HG03064 (cell line): ENCODE results near the gene GP2.

ENCODE experiments used
- ATAC-seq: cut with Tn5 transposase; IDR thresholded peaks from one replicate; pipeline ENCODE4 v1.9.1; 2021; ENCODE audit warnings: low read depth; ENCODE audit not compliant: unreplicated experiment

The GP2 gene

DNA sequence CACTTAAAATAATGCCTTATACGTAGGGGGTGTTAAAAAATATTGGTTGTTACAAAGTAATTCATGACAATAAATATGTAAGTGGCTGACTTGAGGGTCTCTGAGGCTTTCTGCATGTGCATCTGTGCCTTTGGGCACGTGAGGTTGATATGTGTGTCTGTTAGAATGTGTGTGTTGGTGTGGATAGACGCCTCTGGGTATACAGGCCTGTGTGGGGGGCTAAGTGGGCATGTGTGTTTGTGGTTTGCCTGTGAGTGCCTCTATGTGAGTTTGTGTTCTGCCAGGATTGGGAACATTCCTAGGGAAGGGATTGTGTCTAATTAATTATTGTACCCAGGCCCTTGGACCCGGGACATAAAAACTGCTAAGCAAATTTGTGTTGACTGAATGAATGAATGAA is 19.0 kb downstream of the GP2 start:
- ATAC-seq, result no peak

DNA sequence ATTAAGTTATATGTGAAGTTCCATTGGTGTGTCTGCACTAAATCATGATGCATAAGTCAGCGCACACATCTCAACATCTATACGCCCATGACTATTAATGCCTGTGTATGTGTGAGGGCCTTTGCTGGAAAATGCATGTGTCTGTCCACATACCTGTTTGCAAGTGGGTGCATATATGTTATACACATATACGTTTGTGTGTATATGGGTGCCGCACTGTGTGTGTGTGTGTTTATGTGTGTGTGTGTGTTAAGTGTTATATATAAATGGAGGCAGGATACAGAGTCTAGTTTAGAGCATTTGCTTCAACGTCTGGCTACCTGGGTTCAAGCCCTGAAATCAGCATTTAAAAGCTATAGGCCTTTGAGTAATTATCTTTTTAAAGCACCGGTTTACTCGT is 19.5 kb downstream of the GP2 start:
- no peak for ATAC-seq

DNA sequence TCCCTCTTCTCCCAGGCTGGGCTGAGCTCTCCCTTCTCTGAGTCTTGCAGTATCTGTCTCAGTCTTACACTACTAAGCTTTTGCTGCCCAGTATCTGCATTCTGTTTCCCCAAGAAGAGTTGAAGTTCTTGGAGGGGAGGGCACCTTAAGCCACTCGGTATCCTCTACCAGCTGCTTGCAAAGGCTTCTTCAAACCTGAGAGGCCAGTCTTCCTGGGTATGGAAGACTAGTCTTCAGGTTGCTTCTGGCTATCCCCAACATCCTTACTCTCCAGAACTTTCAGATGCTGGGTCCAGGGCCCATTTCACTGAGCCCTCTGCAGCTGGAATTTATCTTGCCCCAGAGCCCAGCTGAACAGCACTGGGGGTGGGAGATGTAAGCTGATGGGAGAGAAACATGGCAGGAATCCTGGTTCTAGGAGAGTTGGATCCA is 20.1 kb downstream of the GP2 start:
- ATAC-seq, result no peak

DNA sequence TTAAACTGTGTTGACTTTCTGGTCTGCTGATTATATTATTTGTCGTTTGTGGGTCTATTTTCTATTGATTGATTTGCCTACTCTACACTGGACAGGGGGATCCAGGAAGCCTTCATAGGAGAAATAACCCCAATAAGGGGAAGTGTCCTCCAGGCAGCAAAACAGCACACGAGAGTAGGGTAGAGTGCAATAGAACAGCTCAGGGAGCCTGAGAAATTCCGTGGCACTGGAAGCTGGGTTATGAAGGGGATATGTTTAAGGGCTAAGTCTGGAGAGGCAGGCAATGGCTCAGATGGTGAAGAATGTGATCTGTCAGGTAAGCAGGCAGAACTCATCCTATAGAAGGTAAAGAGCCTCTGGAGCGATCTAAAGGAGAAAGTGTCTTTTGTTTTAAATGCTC is 20.9 kb downstream of the GP2 start:
- ATAC-seq, result no peak

DNA sequence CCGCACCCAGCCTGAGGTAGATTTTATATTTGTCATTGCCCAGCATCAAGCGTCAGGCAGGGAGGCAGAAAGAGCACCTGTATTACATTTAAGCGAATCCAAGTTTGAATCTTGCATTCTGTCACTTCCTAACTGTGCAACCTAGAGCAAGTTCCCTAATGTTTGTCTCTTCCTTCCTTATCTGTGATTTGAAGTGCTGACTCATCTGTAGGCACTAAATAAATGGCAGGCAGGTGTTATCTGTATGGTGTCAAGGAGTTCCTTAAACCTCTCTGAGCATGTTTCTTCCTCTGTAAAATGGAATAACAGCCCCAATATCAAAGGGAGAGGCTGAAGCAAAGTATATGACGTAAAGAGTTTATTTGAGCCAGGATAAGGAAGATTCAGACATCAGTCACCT is 24.3 kb downstream of the GP2 start:
- no peak for ATAC-seq

DNA sequence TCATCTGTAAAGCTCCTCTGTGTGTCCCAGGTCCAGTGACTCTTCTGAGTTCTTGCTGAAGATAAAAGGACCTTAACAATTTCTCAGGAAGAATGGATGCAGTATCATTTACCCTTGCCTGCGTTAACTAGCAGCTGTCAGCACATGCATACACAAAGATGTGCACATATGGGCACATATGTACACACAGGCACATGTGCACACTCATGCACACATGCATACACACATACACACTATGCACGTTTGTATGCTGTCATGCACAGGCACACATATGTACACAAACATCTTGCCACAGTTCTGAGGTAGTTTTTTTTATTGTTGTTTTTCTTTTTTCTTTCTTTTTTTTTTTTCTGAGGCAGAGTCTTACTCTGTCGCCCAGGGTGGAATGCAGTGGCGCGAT is 24.9 kb downstream of the GP2 start:
- ATAC-seq, result no peak

DNA sequence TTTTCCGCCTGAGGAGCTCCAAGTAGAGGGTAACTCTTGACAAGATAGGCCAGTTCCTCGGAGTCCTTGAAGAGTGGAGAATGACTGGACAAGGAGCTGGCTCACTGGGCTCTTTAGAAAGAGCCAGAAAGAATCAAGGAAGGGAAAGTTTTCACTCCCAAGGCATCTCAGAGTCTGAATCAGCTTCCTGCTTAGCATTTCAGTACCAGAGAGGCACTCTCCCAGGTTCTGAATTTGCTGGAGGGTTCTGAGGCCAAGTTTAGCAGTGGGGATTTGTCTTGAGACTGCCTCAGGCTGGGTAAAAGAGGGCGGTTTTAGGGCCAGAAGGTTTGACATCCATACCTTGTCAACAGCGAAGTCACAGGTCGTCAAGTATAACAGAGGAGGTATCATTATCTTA is 25.5 kb downstream of the GP2 start:
- ATAC-seq, result no peak

DNA sequence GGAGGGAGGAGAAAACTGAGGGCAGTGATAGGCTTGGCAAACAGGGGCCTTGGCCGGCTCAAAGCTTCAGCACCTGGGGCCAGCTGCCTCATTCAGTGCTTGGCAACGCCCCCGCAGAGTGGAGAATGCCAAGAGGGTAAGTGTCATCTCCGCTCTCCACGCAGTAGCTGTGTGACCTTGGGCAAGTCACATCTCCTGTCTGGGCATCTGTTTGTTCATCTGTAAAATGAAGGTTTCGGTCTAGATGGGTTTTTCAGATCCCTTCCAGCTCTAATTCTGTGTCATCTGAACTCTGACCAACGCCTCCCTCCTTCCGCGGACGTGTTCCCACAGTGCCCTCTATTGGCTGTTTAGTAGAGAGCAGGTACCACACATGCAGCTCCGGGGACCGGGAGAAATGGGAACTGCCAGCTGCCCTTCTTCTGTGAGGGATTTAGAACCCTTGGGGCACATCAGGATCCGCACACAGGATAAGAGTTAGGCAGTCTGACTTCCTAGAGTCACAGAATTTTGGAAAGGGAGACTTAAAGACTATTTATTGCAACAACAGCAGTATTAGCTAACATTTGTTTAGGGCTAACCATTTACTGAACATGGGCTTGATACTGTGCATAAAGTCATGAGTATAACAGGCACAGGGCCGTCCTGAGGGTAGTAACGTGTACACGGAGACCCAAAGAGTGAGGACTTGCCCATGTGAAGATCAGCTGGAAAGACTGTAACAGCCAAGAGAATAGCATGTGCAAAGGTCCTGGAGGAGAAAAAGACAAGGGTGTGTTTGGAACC is 26.8 kb downstream of the GP2 start:
- ATAC-seq, result no peak

DNA sequence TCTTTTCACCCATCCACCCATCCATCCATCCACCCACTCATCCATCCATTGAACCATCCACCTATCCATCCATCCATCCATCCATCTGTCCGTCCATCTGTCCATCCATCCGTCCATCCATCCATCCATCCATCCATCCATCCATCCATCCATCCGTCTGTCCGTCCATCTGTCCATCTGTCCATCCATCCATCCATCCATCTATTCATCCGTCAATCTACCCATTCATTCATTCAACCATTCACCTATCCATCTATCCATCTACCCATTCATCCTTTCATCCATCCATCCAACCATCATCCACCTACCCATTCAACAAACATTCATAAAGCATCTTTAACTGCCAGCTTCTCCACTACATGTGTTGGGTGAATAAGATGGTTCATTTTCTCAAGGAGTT is 28.9 kb downstream of the GP2 start:
- no peak for ATAC-seq

DNA sequence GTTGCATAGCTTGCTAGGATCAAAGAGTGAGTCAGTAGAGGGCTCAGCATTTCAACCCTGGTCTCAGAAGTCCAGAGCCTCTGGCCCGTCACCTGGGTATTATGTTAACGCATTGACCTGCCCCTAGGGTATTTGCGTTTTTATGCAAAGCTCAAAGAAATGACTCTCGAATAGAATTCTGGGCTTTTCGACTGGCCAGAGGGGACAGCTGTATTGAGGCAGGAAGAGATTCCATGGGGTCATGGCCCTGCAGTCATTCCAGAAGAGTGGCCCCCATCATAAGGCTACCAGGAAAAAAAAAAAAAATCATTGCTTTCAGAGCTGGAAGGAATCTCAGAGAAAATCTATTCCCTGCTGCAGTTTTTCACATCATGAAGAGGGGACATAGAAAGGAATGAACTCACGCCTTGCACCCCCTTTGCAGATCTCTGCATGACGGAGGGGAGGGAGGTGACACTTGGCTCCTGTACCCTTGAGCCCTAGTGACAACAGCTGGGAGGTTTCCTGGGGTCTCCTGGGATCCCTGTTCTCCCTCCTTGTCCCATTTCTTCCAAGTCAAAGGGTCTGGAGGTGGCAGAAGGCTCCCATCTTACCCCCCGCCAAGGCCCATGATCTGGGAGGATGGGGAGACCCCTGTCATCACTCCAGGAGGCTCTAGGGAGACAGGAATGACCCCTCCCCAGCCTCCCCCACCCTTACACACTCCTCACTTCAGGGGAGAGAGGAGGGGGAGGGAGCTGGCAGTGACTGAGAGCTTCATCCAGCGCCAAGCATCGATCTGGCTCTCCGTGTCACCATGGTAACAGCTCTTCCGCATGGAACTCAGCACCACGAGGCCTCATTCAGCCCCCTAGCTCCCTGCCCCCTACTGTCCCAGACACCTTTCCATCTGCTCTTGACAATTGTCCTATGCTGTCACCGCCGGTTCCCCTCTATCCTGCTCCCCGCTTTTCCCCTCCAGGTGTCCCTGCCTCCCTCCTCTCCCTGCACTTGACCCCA is 35.8 kb downstream of the GP2 start:
- no peak for ATAC-seq

DNA sequence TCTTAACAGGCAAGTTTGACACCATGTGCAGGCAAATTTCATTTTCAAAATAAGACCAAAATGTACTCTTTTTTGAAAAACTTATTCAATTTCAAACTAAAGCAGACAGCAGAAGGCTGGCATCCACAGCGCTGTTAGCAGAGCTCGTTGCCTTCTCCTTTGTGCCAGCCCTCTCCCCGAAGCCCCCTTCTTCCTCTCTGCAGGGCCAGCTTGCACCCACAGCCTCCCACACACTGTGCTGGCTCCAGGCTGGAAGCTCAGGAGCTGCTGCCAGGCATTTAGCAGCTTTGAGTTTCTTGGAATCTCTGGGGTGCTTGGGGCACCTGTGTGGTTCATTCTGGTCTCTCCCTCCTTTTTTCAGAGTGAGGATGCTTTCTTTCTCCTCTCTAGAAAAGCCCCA is 37.7 kb downstream of the GP2 start:
- ATAC-seq, result no peak

DNA sequence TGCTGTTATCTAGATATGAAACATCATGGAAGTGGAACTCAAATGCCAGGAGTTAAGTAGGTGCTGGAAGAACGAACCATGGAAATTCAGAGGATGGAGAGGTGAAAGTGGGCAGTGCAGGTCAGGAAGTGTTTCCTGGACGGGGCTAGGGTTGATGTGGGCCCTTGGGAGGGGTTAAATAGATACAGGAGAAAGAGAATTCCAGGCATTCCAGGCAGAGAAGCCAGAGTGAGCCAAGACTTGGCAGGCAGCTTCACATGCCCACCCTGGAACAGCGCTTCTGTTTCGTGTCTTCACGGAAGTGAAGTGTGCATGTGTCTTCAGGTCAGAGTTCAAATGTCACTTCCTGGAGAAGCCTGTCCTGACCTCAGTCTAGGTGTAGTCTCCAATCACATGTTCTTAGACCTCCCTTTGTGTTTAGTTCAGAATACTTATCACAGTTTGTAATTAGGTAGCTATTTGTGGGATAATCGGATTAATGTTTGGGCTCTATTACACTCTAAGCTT is 41.3 kb downstream of the GP2 start:
- no peak for ATAC-seq

DNA sequence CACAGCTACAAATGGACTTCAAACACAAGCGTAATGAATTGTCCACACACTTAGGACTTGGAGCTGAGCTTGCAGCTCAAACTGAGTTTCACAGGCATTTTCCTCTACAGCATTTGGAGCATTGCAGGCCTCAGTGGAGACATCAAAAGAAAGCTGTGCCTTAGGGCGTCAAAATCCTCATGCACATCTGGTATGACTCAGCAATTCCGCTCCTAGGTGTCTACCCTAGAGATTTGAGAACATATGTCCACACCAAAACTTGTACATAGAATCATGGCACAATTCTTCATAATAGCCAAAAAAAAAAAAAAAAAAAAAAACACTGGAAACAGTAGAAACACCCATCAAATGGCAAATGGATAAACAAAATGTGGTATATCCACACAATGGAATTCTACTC is 47.1 kb downstream of the GP2 start:
- no peak for ATAC-seq

DNA sequence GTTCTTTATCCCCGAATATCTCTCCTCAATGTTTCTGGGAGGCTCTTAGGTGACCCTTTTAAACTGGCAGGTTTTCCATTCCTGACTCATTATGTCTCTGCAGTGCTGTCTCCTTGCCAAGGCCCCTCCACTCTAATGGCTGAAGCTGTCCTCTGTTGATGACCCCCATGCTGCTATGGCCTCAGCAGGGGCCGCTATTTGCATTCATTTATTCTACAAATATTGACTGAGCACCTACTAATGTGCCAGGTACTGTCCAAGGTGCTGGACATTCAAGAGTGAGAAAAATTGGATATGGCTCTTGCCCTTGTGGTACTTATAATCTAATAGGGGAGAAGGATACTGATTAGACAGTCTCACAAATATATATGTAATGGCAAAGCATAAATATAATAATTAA is 55.4 kb downstream of the GP2 start:
- no peak for ATAC-seq

DNA sequence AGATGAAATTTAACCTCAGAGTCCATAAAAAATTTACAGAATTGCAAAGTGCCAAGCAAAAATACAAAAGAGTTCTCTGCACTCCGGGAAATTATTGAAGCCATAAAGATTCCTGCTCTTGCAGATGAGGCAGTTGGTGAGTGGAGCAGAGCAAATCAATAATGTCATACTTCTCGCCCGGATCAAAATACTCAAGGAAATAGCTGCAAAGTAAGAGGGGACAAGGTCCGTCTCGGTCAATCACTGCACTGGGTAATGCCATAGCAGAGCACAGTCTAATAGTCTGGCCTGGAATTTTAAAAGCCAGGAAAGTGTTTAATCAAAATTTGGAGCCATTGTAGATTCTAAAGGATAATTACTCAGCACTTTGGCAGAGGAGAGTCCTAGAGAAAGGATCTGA is 58.9 kb downstream of the GP2 start:
- ATAC-seq, result no peak

DNA sequence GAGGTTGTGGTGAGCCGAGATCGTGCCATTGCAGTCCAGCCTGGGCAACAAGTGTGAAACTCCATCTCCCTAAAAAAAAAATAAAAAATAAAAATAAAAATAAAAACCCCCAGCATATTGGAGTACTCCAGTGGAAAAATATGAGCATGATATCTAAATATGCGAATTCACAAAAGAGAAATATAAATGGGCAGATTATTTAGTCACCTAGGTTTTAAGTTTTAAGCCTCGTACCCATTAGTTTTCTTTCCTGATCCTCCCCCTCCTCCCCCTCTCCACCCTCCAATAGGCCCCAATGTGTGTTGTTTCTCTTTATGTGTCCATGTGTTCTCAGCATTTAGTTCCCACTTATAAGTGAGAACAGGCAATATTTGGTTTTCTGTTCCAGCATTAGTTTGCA is 62.3 kb downstream of the GP2 start:
- no peak for ATAC-seq

DNA sequence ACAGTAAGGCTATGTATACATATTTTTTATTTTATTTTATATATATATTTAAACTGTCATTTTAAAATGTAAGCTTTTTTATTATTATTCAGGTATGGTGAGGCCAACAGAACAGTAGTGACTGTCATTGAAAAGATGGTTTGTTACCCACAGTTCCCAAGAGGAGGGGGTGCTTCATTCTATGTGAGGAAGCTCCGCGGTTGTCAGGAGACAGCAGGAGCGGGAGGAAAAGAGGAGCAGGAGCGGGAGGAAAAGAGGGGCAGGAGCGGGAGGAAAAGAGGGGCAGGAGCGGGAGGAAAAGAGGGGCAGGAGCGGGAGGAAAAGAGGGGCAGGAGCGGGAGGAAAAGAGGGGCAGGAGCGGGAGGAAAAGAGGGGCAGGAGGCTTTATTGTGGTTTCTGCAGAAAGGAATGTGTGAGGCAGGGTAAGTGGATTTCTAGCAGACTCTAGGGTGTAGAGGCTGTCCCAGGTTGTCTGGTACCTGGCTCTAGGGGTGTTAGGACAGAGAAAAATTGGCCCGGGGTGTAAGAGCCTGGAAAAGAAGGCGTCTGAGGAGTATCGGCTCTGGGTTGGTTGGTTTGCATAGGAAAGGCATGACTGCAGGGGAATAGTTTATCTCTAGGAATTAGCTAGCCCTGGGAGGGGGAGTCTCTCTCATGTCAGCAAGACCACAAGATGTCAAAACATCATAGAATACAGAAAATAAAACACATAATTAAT is 64.0 kb downstream of the GP2 start:
- no peak for ATAC-seq

DNA sequence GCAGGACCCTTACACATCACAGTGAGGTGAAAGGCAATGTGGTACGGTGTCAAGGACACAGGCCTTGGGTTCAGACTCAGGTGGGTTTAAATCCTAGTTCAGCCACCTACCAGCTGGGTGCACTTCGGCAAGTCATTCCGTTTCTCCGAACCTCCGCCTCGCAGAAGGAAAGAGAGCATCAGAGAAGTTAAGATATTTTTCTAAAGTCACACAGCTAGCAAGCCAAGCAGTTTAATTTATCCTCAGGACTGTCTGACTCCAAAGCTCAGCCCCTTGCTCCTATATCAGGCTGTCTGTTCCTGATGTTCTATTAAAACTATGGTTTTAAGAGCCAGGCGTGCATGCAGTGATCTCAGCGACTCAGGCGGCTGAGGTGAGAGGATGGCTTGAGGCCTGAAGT is 65.1 kb downstream of the GP2 start:
- ATAC-seq, result no peak

DNA sequence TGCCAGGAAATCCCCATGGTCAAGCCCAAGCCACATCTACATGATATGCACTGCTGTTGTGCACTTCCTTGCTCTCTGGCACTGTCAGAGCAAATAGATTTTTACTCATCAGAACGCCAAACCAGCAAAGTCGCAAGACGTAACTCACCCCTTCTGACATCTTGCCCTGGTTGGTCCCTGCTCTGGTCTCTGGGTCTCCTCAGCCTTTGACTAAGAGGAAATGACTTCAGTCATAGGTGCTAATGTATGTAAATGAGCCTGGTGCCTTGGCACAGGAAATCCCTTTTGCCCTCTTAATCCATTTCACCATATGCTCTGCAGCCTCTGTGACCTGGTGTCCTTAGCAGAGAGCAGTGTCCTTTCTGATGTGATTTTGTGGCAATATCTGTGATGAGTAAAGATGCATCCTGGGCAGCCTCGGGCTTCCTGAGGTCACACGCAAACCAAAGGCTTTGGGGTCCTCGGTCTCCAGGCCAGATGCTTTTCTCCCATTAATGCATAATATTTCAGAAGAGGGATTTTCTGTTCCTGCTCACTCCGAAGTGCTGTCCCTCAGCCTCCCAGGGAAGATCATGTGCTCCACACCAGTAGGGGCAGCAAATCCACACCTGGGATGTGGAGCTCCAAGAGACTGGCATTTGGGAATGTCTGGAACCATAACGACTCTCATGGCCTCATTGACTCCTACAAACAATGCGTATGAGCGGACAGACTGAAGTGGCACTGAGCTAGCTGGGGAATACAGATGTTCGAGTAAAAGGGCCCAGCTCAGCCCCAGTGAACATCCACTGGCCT is 66.9 kb downstream of the GP2 start:
- ATAC-seq, result no peak
